Stimulated activated naive CD8-positive, alpha-beta T cell treated with anti-CD3 and anti-CD28 coated beads, Interleukin-15, Interleukin-2, amounts not matched to agents 100 U/mL and 50 U/mL, for 24 hours (primary cell): ENCODE results near the gene NDC80.
A peak's percentile ranks its signal among the peaks of the same experiment; 100 is the strongest.
"Not testable (repeated sequence)": the region's sequence is repeated elsewhere in the genome, so short reads cannot be mapped to it uniquely, and the experiment has no call there.

Experiments used
- ATAC-seq: fragments of 150-1000 bp; cut with Tn5 transposase; one replicate; pipeline ENCODE4 v1.10.0; 2021
- DNase-seq: peaks from one replicate; pipeline ENCODE4 v3.0.0; 2021

NDC80 gene

GRCh38 chr18:2571200-2572170, at the start of gene NDC80, which contains the start of gene METTL4:
Gene NDC80, plus strand, starts transcription at chr18:2571557. Its CDS starts 1,429 bp downstream, at chr18:2572986.
Gene METTL4, minus strand, starts transcription at chr18:2571505. Its CDS starts 4,289 bp downstream, at chr18:2567216.
- DNase-seq (peak; percentile 87), ATAC-seq (peak; percentile 95)

- ATAC-seq: no peak
Measured at GRCh38 chr18:2522112-2522511, 49.2 kb upstream of the NDC80 start.

GRCh38 chr18:2524794-2525198, 46.6 kb upstream of the NDC80 start:
- ATAC-seq: not testable (repeated sequence)

More at GRCh38 chr18:2522112-2522511, 49.2 kb upstream of the NDC80 start:
- DNase-seq: no peak

GRCh38 chr18:2526329-2526728, 45.0 kb upstream of the NDC80 start:
- ATAC-seq: no peak

More at GRCh38 chr18:2524794-2525198, 46.6 kb upstream of the NDC80 start:
- not testable (repeated sequence) for DNase-seq

GRCh38 chr18:2529154-2529553, 42.2 kb upstream of the NDC80 start:
- no peak for DNase-seq
- ATAC-seq: no peak

More at GRCh38 chr18:2526329-2526728, 45.0 kb upstream of the NDC80 start:
- DNase-seq: no peak

GRCh38 chr18:2531751-2532150, 39.6 kb upstream of the NDC80 start:
- ATAC-seq (no peak), DNase-seq (no peak)

GRCh38 chr18:2532797-2533196, 38.6 kb upstream of the NDC80 start:
- DNase-seq (no peak), ATAC-seq (no peak)

- DNase-seq: no peak
- ATAC-seq: no peak
Measured at GRCh38 chr18:2534906-2535305, 36.5 kb upstream of the NDC80 start.

- no peak for DNase-seq
- no peak for ATAC-seq
Measured at GRCh38 chr18:2535419-2535910, 35.9 kb upstream of the NDC80 start.

- DNase-seq (no peak), ATAC-seq (no peak)
Measured at GRCh38 chr18:2536063-2536462, 35.3 kb upstream of the NDC80 start.

- ATAC-seq (no peak), DNase-seq (no peak)
Measured at GRCh38 chr18:2536493-2536892, 34.9 kb upstream of the NDC80 start.

GRCh38 chr18:2537296-2537695, 34.1 kb upstream of the NDC80 start:
- no peak for DNase-seq
- ATAC-seq: no peak

- ATAC-seq (no peak), DNase-seq (no peak)
Measured at GRCh38 chr18:2538236-2538635, 33.1 kb upstream of the NDC80 start.

- no peak for DNase-seq
- ATAC-seq: no peak
Measured at GRCh38 chr18:2538844-2539243, 32.5 kb upstream of the NDC80 start.

- ATAC-seq (no peak), DNase-seq (no peak)
Measured at GRCh38 chr18:2540575-2540974, 30.8 kb upstream of the NDC80 start.

GRCh38 chr18:2541925-2542563, 29.3 kb upstream of the NDC80 start:
- not testable (repeated sequence) for DNase-seq, ATAC-seq

- DNase-seq: no peak
- no peak for ATAC-seq
Measured at GRCh38 chr18:2545155-2545554, 26.2 kb upstream of the NDC80 start.

- DNase-seq (no peak), ATAC-seq (no peak)
Measured at GRCh38 chr18:2547477-2548087, 23.8 kb upstream of the NDC80 start.

- no peak for ATAC-seq
Measured at GRCh38 chr18:2549462-2549861, 21.9 kb upstream of the NDC80 start.

GRCh38 chr18:2551425-2551824, 19.9 kb upstream of the NDC80 start:
- ATAC-seq (no peak), DNase-seq (no peak)

More at GRCh38 chr18:2549462-2549861, 21.9 kb upstream of the NDC80 start:
- DNase-seq: no peak

- ATAC-seq (no peak), DNase-seq (no peak)
Measured at GRCh38 chr18:2554696-2555095, 16.7 kb upstream of the NDC80 start.

GRCh38 chr18:2555895-2556294, 15.5 kb upstream of the NDC80 start:
- no peak for DNase-seq
- ATAC-seq: no peak
